Endothelial cell of umbilical vein (primary cell): ENCODE measurements around the gene MARCHF11. TPM values are rescaled to one million over a fixed set of nuclear protein-coding genes. Genes with fewer than 3 reads are reported as not detected.

ENCODE experiments used
- BruUV-seq: library from RNA; stranded (reverse); fragments of 400-500 nt; replicated peaks from 2 replicates; lab custom pipeline; 2021; lab: Mats Ljungman, UMichigan
- CTCF ChIA-PET: fragments of 300-600, 350-600 bp; sonication (Branson Sonifier 250); formaldehyde crosslinking; loops from one replicate; lab custom pipeline; 2021; ENCODE audit warnings: antibody characterized with exemption, inconsistent platforms; lab: Charles Lee
- POLR2A ChIA-PET: fragments of 300-600, 350-600 bp; sonication (Branson Sonifier 250); formaldehyde crosslinking; loops from one replicate; lab custom pipeline; 2021; ENCODE audit warnings: antibody characterized with exemption, inconsistent platforms; lab: Charles Lee
- DNase-seq: peaks from one replicate; pipeline ENCODE4 v3.0.0-alpha.2; 2011; ENCODE audit warnings: low read depth, low spot score
- FAIRE-seq: peaks from 2 replicates; lab custom pipeline; 2011; peaks lifted over from hg19 to GRCh38; lab: Jason Lieb, UNC
- H2AFZ ChIP-seq: 2 replicates; pipeline ENCODE4 v1.6.0; 2012; ENCODE audit warnings: low read depth, low read length, control low read depth, inconsistent platforms
- H3K27ac ChIP-seq: 2 replicates; pipeline ENCODE4 v1.5.1; 2011; ENCODE audit warnings: low read depth, mild to moderate bottlenecking, control low read depth, low read length, moderate library complexity; ENCODE audit not compliant: insufficient read depth
- H3K27me3 ChIP-seq, 2 experiments: 2 replicates each; pipeline versions ENCODE4 v1.6.0 to v1.6.1; 2011; ENCODE audit warnings: low read length in 2 of 2, mixed read lengths in 1 of 2; ENCODE audit not compliant: control insufficient read depth in 2 of 2, insufficient read depth in 2 of 2
- H3K36me3 ChIP-seq, 2 experiments: 2 replicates in 1 of 2; 3 replicates in 1 of 2; pipeline ENCODE4 v1.5.1; 2011; ENCODE audit warnings: low read length in 2 of 2, mild to moderate bottlenecking in 1 of 2, moderate library complexity in 1 of 2; ENCODE audit not compliant: control insufficient read depth in 2 of 2, insufficient read depth in 2 of 2; ENCODE audit errors: extremely low read depth in 1 of 2
- H3K4me1 ChIP-seq: 3 replicates; pipeline ENCODE4 v1.5.1; 2011; ENCODE audit warnings: mild to moderate bottlenecking, low read length; ENCODE audit not compliant: control insufficient read depth, insufficient read depth; ENCODE audit errors: extremely low read depth
- H3K4me2 ChIP-seq: 2 replicates; pipeline ENCODE4 v1.6.1; 2011; ENCODE audit warnings: low read length, control low read depth, mixed read lengths; ENCODE audit not compliant: insufficient read depth
- H3K4me3 ChIP-seq, 3 experiments: fragments of 200-600 bp in 1 of 3; sonication (generic), shearing (Covaris generic) in 1 of 3; replicated peaks in 1 of 3; 2 replicates each; pipeline ENCODE4 v1.5.1; 2011 to 2016; ENCODE audit warnings: control low read depth in 3 of 3, low read length in 3 of 3, mild to moderate bottlenecking in 2 of 3, inconsistent platforms in 1 of 3, low read depth in 1 of 3, moderate library complexity in 1 of 3; ENCODE audit not compliant: insufficient read depth in 1 of 3
- H3K79me2 ChIP-seq: 2 replicates; pipeline ENCODE4 v1.6.0; 2012; ENCODE audit warnings: low read length, inconsistent platforms; ENCODE audit not compliant: control insufficient read depth, insufficient read depth
- H3K9ac ChIP-seq: replicated peaks from 2 replicates; pipeline ENCODE3; 2011; ENCODE audit warnings: low read length, control low read depth; ENCODE audit not compliant: insufficient read depth; ENCODE audit errors: extremely low read depth
- H3K9me1 ChIP-seq: replicated peaks from 3 replicates; pipeline ENCODE4 v1.6.0; 2011; ENCODE audit warnings: mild to moderate bottlenecking, low read length; ENCODE audit not compliant: control insufficient read depth, insufficient read depth; ENCODE audit errors: extremely low read depth
- H3K9me3 ChIP-seq: replicated peaks from 2 replicates; pipeline ENCODE4 v1.5.1; 2012; ENCODE audit warnings: low read length, inconsistent platforms; ENCODE audit not compliant: control insufficient read depth, insufficient read depth
- H4K20me1 ChIP-seq: replicated peaks from 2 replicates; pipeline ENCODE3; 2011; ENCODE audit warnings: mild to moderate bottlenecking, low read length; ENCODE audit not compliant: control insufficient read depth, insufficient read depth; ENCODE audit errors: extremely low read depth
- CTCF ChIP-seq, 2 donors: IDR thresholded peaks; 1 replicate in 1 of 2; 2 replicates in 1 of 2; pipeline ENCODE4 v1.5.1; 2011; ENCODE audit warnings: low read length in 2 of 2, mild to moderate bottlenecking in 2 of 2, moderate library complexity in 2 of 2, control low read depth in 1 of 2, inconsistent platforms in 1 of 2, low read depth in 1 of 2; ENCODE audit not compliant: insufficient read depth in 1 of 2; ENCODE audit errors: extremely low read depth in 1 of 2
- EZH2 ChIP-seq: IDR thresholded peaks from 2 replicates; pipeline ENCODE4 v1.6.1; 2012; ENCODE audit warnings: borderline replicate concordance, low read depth, mild to moderate bottlenecking, moderate library complexity, low read length, inconsistent platforms; ENCODE audit not compliant: severe bottlenecking
- FOS ChIP-seq: IDR thresholded peaks from 2 replicates; pipeline ENCODE4 v1.6.1; 2011; ENCODE audit warnings: mild to moderate bottlenecking, low read length, moderate library complexity, borderline replicate concordance; ENCODE audit not compliant: insufficient read depth
- GATA2 ChIP-seq: IDR thresholded peaks from 2 replicates; pipeline ENCODE4 v1.7.0; 2011; ENCODE audit warnings: low read depth, mild to moderate bottlenecking, moderate library complexity, mixed read lengths, low read length; ENCODE audit not compliant: insufficient read length, insufficient read depth
- JUN ChIP-seq: IDR thresholded peaks from 2 replicates; pipeline ENCODE4 v1.6.1; 2011; ENCODE audit warnings: borderline replicate concordance, low read depth; ENCODE audit not compliant: insufficient read length, insufficient read depth
- MAX ChIP-seq: IDR thresholded peaks from 2 replicates; pipeline ENCODE4 v1.6.1; 2011; ENCODE audit not compliant: insufficient read depth, insufficient read length
- MYC ChIP-seq: IDR thresholded peaks from one replicate; pipeline ENCODE4 v1.6.1; 2011; ENCODE audit warnings: mild to moderate bottlenecking, low read depth, low read length
- POLR2A ChIP-seq: IDR thresholded peaks from 2 replicates; pipeline ENCODE4 v1.6.1; 2012; ENCODE audit warnings: low read depth, mild to moderate bottlenecking, control low read depth, low read length
- POLR2AphosphoS5 ChIP-seq: IDR thresholded peaks from 2 replicates; pipeline ENCODE4 v1.6.1; 2012; ENCODE audit warnings: low read depth, mild to moderate bottlenecking, control low read depth, low read length, moderate library complexity; ENCODE audit not compliant: insufficient read depth
- dilution Hi-C: fragments of 300-500 bp; cut with MboI; formaldehyde crosslinking; loops from one replicate; pipeline ENCODE4 v1.15.0; 2019; ENCODE audit warnings: low sequenced_read_pairs; ENCODE audit not compliant: extremely low pct_ligation_motif_present
- intact Hi-C: fragments of 100-400 bp; cut with micrococcal nuclease; formaldehyde crosslinking; loops from one replicate; pipeline ENCODE4 v1.10.0; 2022
- polyA plus RNA-seq, 4 experiments: library from polyadenylated mRNA; depleted of rRNA in 3 of 4; stranded (reverse) in 3 of 4; unstranded in 1 of 4; fragments of >200 nt; gene quantifications; 2 replicates each; pipeline versions ENCODE4 v1.2.1 to v1.2.3, GENCODE V29; 2011 to 2012; ENCODE audit warnings: missing spikeins in 1 of 4
- total RNA-seq: library from RNA; stranded (reverse); gene quantifications from 2 replicates; pipeline ENCODE4 v1.2.3, GENCODE V29; 2021

Gene MARCHF11
- total and polyA plus RNA-seq, 2 donors (not counting 3 experiments of a cell fraction or from before 2014, with no cell fraction given): not detected

DNA sequence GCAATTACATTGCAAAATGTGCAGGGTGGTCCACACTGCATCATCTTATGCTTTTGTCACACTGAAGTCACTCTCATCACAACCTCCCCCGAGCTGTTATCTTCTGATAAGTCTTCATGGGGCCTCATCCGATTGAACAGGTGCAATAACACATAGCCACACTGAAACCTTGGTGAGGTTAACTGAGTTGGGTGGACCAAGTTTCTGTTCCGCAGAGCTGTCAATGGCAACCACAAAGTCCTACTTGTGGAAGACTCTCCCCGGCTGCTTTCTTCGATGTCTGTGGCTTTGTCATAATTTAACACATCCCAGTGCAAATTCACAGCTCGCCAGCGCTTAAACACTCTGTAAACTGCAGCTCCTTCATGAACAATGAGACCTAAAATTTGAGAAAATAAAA lies 112.2 kb downstream of the MARCHF11 start:
- TF ChIP-seq MAX (no peak), POLR2A (no peak), CTCF (IDR thresholded peaks at IDR 0.05; ENCODE audit: extremely low read depth in 1 of 2, insufficient read depth in 1 of 2, low read depth in 1 of 2, low read length in 2 of 2) (no peak), JUN (no peak), EZH2 (no peak), MYC (no peak), POLR2AphosphoS5 (no peak), GATA2 (no peak), FOS (no peak)
- Histone ChIP-seq H3K4me1 (no peaks in the 10 kb centered on the region), H3K79me2 (no peaks in the 10 kb centered on the region), H3K9ac (no peak overlapping the region), H3K9me3 (no peaks in the 10 kb centered on the region), H3K4me3 (no peak overlapping the region), H3K4me2 (no peak overlapping the region), H2AFZ (no peak overlapping the region), H3K36me3 (no peaks in the 10 kb centered on the region), H3K27me3 (peaks cover 0 to 4% of the 10 kb centered on the region in 2 experiments), H3K9me1 (no peaks in the 10 kb centered on the region), H3K27ac (no peak overlapping the region), H4K20me1 (no peaks in the 10 kb centered on the region)
- no peak for FAIRE-seq
- BruUV-seq: no TSS peak
- DNase-seq: no peak
- intact Hi-C loops (no loop called here), dilution Hi-C loops (no loop called here)
- ChIA-PET CTCF (no interaction called here), POLR2A (no interaction called here)
